Uterus (tissue), 4 donors: Measurements from ENCODE around the gene TSEN34. TPM values are rescaled to one million over a fixed set of nuclear protein-coding genes. Genes with fewer than 3 reads are reported as not detected.

ENCODE experiments used
- DNase-seq, 2 donors: peaks; one replicate each; pipeline ENCODE4 v3.0.0-alpha.2; 2019 to 2020
- H3K27ac ChIP-seq, 2 donors: fragments of 200-600 bp; sonication (generic); 1 replicate in 1 of 2; 2 replicates in 1 of 2; pipeline ENCODE4 v1.5.1; 2016 to 2018
- H3K27me3 ChIP-seq, 2 donors: fragments of 200-600 bp; sonication (generic); one replicate each; pipeline ENCODE4 v1.5.1; 2018 to 2019; ENCODE audit warnings: control low read depth in 1 of 2
- H3K36me3 ChIP-seq, 2 donors: fragments of 200-600 bp; sonication (generic); one replicate each; pipeline ENCODE4 v1.5.1; 2019; ENCODE audit warnings: control low read depth in 1 of 2
- H3K4me1 ChIP-seq, 2 donors: fragments of 200-600 bp; sonication (generic); one replicate each; pipeline ENCODE4 v1.5.1; 2018 to 2019; ENCODE audit warnings: control low read depth in 1 of 2
- H3K4me3 ChIP-seq, 2 donors: fragments of 200-600 bp; sonication (generic); 1 replicate in 1 of 2; 2 replicates in 1 of 2; pipeline ENCODE4 v1.5.1; 2018 to 2019; ENCODE audit warnings: mild to moderate bottlenecking in 1 of 2
- H3K9me3 ChIP-seq, 2 donors: fragments of 200-600 bp; sonication (generic); one replicate each; pipeline ENCODE4 v1.5.1; 2019; ENCODE audit warnings: control low read depth in 1 of 2
- POLR2A ChIP-seq, 2 donors: fragments of 450-650 bp; IDR thresholded peaks; one replicate each; pipeline ENCODE4 v1.6.1; 2016; ENCODE audit warnings: antibody characterized with exemption in 2 of 2, mild to moderate bottlenecking in 1 of 2, moderate library complexity in 1 of 2
- intact Hi-C: fragments of 100-400 bp; cut with DNase I; formaldehyde crosslinking; loops from one replicate; pipeline ENCODE4 v1.15.1; 2023; ENCODE audit warnings: low total_unique reads
- total RNA-seq, 4 donors: library from RNA; depleted of rRNA in 3 of 4; stranded (reverse); fragments of >200 nt in 3 of 4; gene quantifications; one replicate each; pipeline versions ENCODE4 v1.1.0 to v1.2.4, GENCODE V29; 2014 to 2023
- TF ChIP-seq, protein P1 (sequence below), 4 experiments: fragments of 200-600 bp in 2 of 4; fragments of 450-650 bp in 2 of 4; sonication (generic) in 2 of 4; IDR thresholded peaks; one replicate each; pipeline ENCODE4 v1.5.1; 2016 to 2019; ENCODE audit warnings: antibody characterized with exemption in 4 of 4, mild to moderate bottlenecking in 2 of 4, moderate library complexity in 1 of 4
- donor health status: DM: yes; HTN: yes; CAD: no.

The TSEN34 gene
- total RNA-seq, 4 donors from 2014 or later = 13.1 to 66.4 (median 32.2) TPM

DNA sequence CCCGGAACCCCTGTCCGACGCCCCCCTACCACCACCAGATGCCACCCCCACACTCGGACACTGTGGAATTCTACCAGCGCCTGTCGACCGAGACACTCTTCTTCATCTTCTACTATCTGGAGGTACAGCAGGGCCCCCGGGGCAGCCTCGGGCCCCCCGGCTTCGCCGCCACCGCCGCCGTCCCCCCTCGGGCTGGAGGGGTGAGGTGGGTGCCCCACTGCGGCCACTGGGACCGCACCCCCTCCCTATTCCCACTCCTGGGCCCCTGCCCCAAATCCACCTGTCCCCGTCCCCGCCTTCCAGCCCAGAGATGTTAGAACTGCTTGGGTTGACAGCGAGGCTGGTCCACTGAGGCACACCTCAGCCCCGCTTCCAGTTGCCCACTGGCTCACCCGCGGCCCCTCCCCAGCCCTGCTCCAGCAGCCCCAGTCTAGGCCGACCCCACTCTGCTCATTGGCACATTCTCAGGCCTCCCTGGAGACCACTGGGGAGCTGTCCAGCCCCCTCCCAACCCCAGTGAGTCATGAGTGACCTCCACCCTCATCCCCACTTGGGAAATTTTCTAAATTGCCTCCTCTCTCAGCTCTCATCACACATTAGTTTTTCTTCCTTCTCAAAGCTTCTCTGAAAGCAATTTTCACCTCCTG is 38.1 kb upstream of the TSEN34 start:
- Histone ChIP-seq H3K4me1 (no peaks in the 10 kb centered on the region), H3K27me3 (no peaks in the 10 kb centered on the region), H3K9me3 (no peaks in the 10 kb centered on the region), H3K4me3 (no peak overlapping the region), H3K36me3 (no peaks in the 10 kb centered on the region), H3K27ac (peak overlapping the region in 1 of 2 donors; percentile 7)
- TF ChIP-seq, protein P1, sequence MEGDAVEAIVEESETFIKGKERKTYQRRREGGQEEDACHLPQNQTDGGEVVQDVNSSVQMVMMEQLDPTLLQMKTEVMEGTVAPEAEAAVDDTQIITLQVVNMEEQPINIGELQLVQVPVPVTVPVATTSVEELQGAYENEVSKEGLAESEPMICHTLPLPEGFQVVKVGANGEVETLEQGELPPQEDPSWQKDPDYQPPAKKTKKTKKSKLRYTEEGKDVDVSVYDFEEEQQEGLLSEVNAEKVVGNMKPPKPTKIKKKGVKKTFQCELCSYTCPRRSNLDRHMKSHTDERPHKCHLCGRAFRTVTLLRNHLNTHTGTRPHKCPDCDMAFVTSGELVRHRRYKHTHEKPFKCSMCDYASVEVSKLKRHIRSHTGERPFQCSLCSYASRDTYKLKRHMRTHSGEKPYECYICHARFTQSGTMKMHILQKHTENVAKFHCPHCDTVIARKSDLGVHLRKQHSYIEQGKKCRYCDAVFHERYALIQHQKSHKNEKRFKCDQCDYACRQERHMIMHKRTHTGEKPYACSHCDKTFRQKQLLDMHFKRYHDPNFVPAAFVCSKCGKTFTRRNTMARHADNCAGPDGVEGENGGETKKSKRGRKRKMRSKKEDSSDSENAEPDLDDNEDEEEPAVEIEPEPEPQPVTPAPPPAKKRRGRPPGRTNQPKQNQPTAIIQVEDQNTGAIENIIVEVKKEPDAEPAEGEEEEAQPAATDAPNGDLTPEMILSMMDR (IDR thresholded peaks at IDR 0.05) = no peak
- no peak for TF ChIP-seq POLR2A (IDR thresholded peaks at IDR 0.05)
- intact Hi-C loops = no loop called here
- no peak for DNase-seq

DNA sequence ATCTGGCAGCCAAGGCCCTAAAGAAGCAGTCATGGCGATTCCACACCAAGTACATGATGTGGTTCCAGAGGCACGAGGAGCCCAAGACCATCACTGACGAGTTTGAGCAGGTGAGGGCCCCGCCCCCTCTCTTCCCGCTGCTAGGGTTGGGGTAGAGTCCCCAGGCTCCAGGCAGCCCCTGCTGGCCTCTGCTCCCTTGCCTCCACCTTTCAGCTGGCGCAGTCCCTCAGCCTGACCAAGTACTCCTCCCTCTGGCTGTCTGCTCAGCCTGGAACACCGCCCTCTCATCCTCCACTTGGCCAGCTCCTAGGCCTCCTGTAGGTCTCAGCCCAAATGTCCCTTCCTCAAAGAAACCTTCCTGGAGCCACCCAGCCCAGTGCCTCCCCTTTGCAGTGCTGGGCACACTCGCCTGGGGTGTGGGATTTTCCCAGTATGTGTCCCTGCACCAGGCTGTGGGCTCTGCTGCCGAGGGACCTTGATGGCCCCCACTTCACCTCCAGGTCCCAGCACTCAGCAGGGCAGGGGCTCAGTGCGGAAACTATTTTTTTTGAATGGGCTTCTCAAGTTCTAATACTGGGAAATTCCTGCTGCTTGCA is 37.3 kb upstream of the TSEN34 start:
- Histone ChIP-seq H3K27me3 (no peaks in the 10 kb centered on the region), H3K4me1 (peaks cover 0 to 3% of the 10 kb centered on the region in 2 donors), H3K9me3 (no peaks in the 10 kb centered on the region), H3K36me3 (no peaks in the 10 kb centered on the region), H3K27ac (no peak overlapping the region), H3K4me3 (no peak overlapping the region)
- intact Hi-C loops = no loop called here
- no peak for DNase-seq
- TF ChIP-seq POLR2A (IDR thresholded peaks at IDR 0.05) = no peak
- TF ChIP-seq, protein P1 (IDR thresholded peaks at IDR 0.05) = no peak

DNA sequence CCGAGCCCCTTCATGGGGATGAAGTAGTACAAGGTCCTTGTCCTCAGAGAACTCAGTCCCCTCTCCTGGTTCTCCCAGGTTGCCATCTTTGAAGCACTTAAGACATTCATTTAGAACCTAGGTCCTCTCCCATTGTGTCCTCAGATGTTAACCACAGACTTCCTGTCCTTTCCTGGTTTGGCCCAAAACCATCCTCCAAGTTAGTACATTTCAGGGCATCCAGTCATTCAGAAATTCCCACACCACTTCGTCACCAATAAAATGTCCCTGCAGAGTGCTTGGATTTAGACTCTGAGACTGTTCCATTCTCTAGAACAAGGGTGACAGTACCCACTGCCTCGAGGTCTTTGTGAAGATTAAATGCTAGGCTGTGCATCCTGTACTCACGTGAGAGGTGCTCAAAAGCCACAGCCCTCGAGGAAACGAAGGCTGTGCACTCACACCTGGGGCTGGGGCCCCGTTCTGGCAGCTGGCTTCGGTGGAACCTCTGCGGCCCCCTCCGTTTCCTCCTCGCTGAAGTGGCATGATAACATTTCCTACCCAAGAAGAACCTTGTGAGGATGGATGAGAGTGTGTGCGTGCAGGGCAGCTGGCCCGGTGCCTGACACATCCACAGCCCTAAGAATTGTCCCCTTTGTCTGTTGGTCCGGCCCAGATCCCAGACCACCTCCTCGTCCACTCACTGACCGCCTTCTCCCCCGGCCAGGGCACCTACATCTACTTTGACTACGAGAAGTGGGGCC is 36.3 kb upstream of the TSEN34 start:
- H3K27me3 ChIP-seq = no peaks in the 10 kb centered on the region
- peaks cover 0 to 4% of the 10 kb centered on the region in 2 donors for H3K4me1 ChIP-seq
- H3K27ac ChIP-seq = no peak overlapping the region
- no peaks in the 10 kb centered on the region for H3K9me3 ChIP-seq
- H3K4me3 ChIP-seq = no peak overlapping the region
- no peak for DNase-seq
- no peaks in the 10 kb centered on the region for H3K36me3 ChIP-seq
- TF ChIP-seq, protein P1 (IDR thresholded peaks at IDR 0.05) = no peak
- TF ChIP-seq POLR2A (IDR thresholded peaks at IDR 0.05) = no peak
- intact Hi-C loops = no loop called here

DNA sequence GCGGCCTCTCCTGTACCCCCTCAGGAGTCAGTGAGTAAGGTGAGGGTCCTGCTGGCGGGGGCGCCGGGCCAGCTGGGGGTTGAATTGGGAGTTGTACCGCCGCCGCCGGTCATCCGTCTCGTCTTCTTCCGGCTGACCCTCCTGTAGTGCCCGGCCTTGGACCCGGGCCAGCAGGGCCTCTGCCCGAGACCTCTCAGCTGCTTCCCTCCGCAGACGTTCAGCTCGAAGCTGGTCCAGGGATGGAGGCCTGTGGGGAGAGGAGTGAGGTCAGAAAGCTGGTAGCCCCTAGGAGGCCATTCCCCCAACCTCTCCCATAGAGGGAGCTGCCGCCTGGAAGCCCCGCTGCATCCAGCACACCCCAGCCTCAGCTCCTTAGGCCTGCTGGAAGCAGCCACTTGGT is 35.4 kb upstream of the TSEN34 start:
- TF ChIP-seq, protein P1 (IDR thresholded peaks at IDR 0.05) = no peak
- no peak for TF ChIP-seq POLR2A (IDR thresholded peaks at IDR 0.05)
- Histone ChIP-seq H3K4me3 (no peak overlapping the region), H3K27ac (no peak overlapping the region), H3K36me3 (no peaks in the 10 kb centered on the region), H3K4me1 (peaks cover 0 to 4% of the 10 kb centered on the region in 2 donors), H3K27me3 (no peaks in the 10 kb centered on the region), H3K9me3 (no peaks in the 10 kb centered on the region)
- intact Hi-C loops = no loop called here
- DNase-seq = no peak

DNA sequence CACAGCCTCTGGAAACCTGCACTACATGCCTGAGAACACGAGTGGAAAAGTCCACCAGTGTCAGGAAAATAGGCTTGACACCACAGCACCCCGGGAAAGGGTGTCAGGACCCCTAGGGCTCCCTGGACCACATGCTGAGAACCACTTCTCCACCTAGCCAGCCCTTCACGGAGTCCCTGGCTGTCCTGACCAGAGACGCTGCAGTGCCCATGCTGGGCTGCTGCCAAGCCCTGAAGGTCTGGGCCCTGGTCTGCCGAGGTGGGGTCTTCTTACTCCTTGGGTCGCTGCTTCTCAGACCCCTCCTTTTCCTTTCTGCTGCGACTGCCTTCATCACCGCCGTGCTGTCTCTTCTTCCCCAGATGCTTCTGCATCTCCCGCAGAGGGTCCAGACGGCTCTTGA is 34.6 kb upstream of the TSEN34 start:
- no peak overlapping the region for H3K27ac ChIP-seq
- H3K4me1 ChIP-seq = peaks cover 0 to 4% of the 10 kb centered on the region in 2 donors
- no peaks in the 10 kb centered on the region for H3K27me3 ChIP-seq
- no peak for DNase-seq
- intact Hi-C loops = no loop called here
- no peaks in the 10 kb centered on the region for H3K9me3 ChIP-seq
- TF ChIP-seq, protein P1 (IDR thresholded peaks at IDR 0.05) = no peak
- no peak for TF ChIP-seq POLR2A (IDR thresholded peaks at IDR 0.05)
- no peak overlapping the region for H3K4me3 ChIP-seq
- H3K36me3 ChIP-seq = no peaks in the 10 kb centered on the region
